ENCODE results near the gene ABAT. TPM values are rescaled to one million over a fixed set of nuclear protein-coding genes. Genes with fewer than 3 reads are reported as not detected.

The ABAT gene
- total RNA-seq, 1 experiment from 2014 or later = 1.8 TPM

- Histone ChIP-seq H3K36me3 (replicated peaks; ENCODE audit: control insufficient read depth, insufficient read depth, low read length) (no peaks in the 10 kb centered on the region), H3K4me3 (ENCODE audit: insufficient read depth, low read depth, low read length) (no peak overlapping the region), H3K27me3 (ENCODE audit: control insufficient read depth, insufficient read depth, low read length) (no peaks in the 10 kb centered on the region)
- DNase-seq = no peak
Observed at GRCh38 chr16:8713635-8714172, 39.3 kb downstream of the ABAT start.

- Histone ChIP-seq H3K36me3 (replicated peaks; ENCODE audit: control insufficient read depth, insufficient read depth, low read length) (no peaks in the 10 kb centered on the region), H3K4me3 (ENCODE audit: insufficient read depth, low read depth, low read length) (no peak overlapping the region), H3K27me3 (ENCODE audit: control insufficient read depth, insufficient read depth, low read length) (no peaks in the 10 kb centered on the region)
- no peak for DNase-seq
Observed at GRCh38 chr16:8714174-8714573, 39.8 kb downstream of the ABAT start.

- Histone ChIP-seq H3K4me3 (ENCODE audit: insufficient read depth, low read depth, low read length) (no peak overlapping the region), H3K27me3 (ENCODE audit: control insufficient read depth, insufficient read depth, low read length) (no peaks in the 10 kb centered on the region), H3K36me3 (replicated peaks; ENCODE audit: control insufficient read depth, insufficient read depth, low read length) (no peaks in the 10 kb centered on the region)
- no peak for DNase-seq
Observed at GRCh38 chr16:8714807-8715206, 40.4 kb downstream of the ABAT start.

GRCh38 chr16:8716052-8716451 is 41.6 kb downstream of the ABAT start:
- DNase-seq = no peak
- H3K27me3 ChIP-seq (ENCODE audit: control insufficient read depth, insufficient read depth, low read length) = no peaks in the 10 kb centered on the region
- H3K4me3 ChIP-seq (ENCODE audit: insufficient read depth, low read depth, low read length) = no peak overlapping the region
- H3K36me3 ChIP-seq (replicated peaks; ENCODE audit: control insufficient read depth, insufficient read depth, low read length) = no peaks in the 10 kb centered on the region

GRCh38 chr16:8716592-8716991 is 42.2 kb downstream of the ABAT start:
- no peak for DNase-seq
- Histone ChIP-seq H3K36me3 (replicated peaks; ENCODE audit: control insufficient read depth, insufficient read depth, low read length) (no peaks in the 10 kb centered on the region), H3K27me3 (ENCODE audit: control insufficient read depth, insufficient read depth, low read length) (no peaks in the 10 kb centered on the region), H3K4me3 (ENCODE audit: insufficient read depth, low read depth, low read length) (no peak overlapping the region)

- Histone ChIP-seq H3K36me3 (replicated peaks; ENCODE audit: control insufficient read depth, insufficient read depth, low read length) (no peaks in the 10 kb centered on the region), H3K27me3 (ENCODE audit: control insufficient read depth, insufficient read depth, low read length) (no peaks in the 10 kb centered on the region), H3K4me3 (ENCODE audit: insufficient read depth, low read depth, low read length) (no peak overlapping the region)
- no peak for DNase-seq
Observed at GRCh38 chr16:8717469-8717868, 43.1 kb downstream of the ABAT start.

GRCh38 chr16:8717892-8718415 is 43.5 kb downstream of the ABAT start:
- DNase-seq = no peak
- H3K36me3 ChIP-seq (replicated peaks; ENCODE audit: control insufficient read depth, insufficient read depth, low read length) = no peaks in the 10 kb centered on the region
- H3K27me3 ChIP-seq (ENCODE audit: control insufficient read depth, insufficient read depth, low read length) = no peaks in the 10 kb centered on the region
- H3K4me3 ChIP-seq (ENCODE audit: insufficient read depth, low read depth, low read length) = no peak overlapping the region

GRCh38 chr16:8718851-8719680 is 44.6 kb downstream of the ABAT start:
- Histone ChIP-seq H3K4me3 (ENCODE audit: insufficient read depth, low read depth, low read length) (no peak overlapping the region), H3K27me3 (ENCODE audit: control insufficient read depth, insufficient read depth, low read length) (no peaks in the 10 kb centered on the region), H3K36me3 (replicated peaks; ENCODE audit: control insufficient read depth, insufficient read depth, low read length) (no peaks in the 10 kb centered on the region)
- DNase-seq = no peak

- no peaks in the 10 kb centered on the region for H3K27me3 ChIP-seq (ENCODE audit: control insufficient read depth, insufficient read depth, low read length)
- peak; percentile 64 for DNase-seq
- no peaks in the 10 kb centered on the region for H3K36me3 ChIP-seq (replicated peaks; ENCODE audit: control insufficient read depth, insufficient read depth, low read length)
- H3K4me3 ChIP-seq (ENCODE audit: insufficient read depth, low read depth, low read length) = no peak overlapping the region
Observed at GRCh38 chr16:8720080-8720966, 45.9 kb downstream of the ABAT start.

GRCh38 chr16:8720967-8721308 is 46.5 kb downstream of the ABAT start:
- Histone ChIP-seq H3K27me3 (ENCODE audit: control insufficient read depth, insufficient read depth, low read length) (no peaks in the 10 kb centered on the region), H3K4me3 (ENCODE audit: insufficient read depth, low read depth, low read length) (no peak overlapping the region), H3K36me3 (replicated peaks; ENCODE audit: control insufficient read depth, insufficient read depth, low read length) (no peaks in the 10 kb centered on the region)
- no peak for DNase-seq

GRCh38 chr16:8721336-8722024 is 47.1 kb downstream of the ABAT start:
- H3K4me3 ChIP-seq (ENCODE audit: insufficient read depth, low read depth, low read length) = no peak overlapping the region
- no peaks in the 10 kb centered on the region for H3K36me3 ChIP-seq (replicated peaks; ENCODE audit: control insufficient read depth, insufficient read depth, low read length)
- H3K27me3 ChIP-seq (ENCODE audit: control insufficient read depth, insufficient read depth, low read length) = no peaks in the 10 kb centered on the region
- DNase-seq = peak; percentile 60

- Histone ChIP-seq H3K36me3 (replicated peaks; ENCODE audit: control insufficient read depth, insufficient read depth, low read length) (no peaks in the 10 kb centered on the region), H3K27me3 (ENCODE audit: control insufficient read depth, insufficient read depth, low read length) (no peaks in the 10 kb centered on the region), H3K4me3 (ENCODE audit: insufficient read depth, low read depth, low read length) (no peak overlapping the region)
- no peak for DNase-seq
Observed at GRCh38 chr16:8722025-8722348, 47.6 kb downstream of the ABAT start.

GRCh38 chr16:8725513-8726178 is 51.2 kb downstream of the ABAT start:
- no peak overlapping the region for H3K4me3 ChIP-seq (ENCODE audit: insufficient read depth, low read depth, low read length)
- H3K27me3 ChIP-seq (ENCODE audit: control insufficient read depth, insufficient read depth, low read length) = no peaks in the 10 kb centered on the region
- DNase-seq = peak; percentile 27
- no peaks in the 10 kb centered on the region for H3K36me3 ChIP-seq (replicated peaks; ENCODE audit: control insufficient read depth, insufficient read depth, low read length)
